ENCODE data around the gene DNAJC17.

DNAJC17 gene

GRCh38 chr15:40830884-40831283 is 23.6 kb upstream of the DNAJC17 start:
- no peak for DNase-seq (ENCODE audit: low read depth, low spot score)

GRCh38 chr15:40829115-40829514 is 21.8 kb upstream of the DNAJC17 start:
- no peak for DNase-seq (ENCODE audit: low read depth, low spot score)

- no peak for DNase-seq (ENCODE audit: low read depth, low spot score)
Observed at GRCh38 chr15:40828447-40829036, 21.3 kb upstream of the DNAJC17 start, which contains the start of gene PPP1R14D. Gene PPP1R14D (minus strand): TSS chr15:40828708. CDS start chr15:40828641, 67 bp downstream.

DNA sequence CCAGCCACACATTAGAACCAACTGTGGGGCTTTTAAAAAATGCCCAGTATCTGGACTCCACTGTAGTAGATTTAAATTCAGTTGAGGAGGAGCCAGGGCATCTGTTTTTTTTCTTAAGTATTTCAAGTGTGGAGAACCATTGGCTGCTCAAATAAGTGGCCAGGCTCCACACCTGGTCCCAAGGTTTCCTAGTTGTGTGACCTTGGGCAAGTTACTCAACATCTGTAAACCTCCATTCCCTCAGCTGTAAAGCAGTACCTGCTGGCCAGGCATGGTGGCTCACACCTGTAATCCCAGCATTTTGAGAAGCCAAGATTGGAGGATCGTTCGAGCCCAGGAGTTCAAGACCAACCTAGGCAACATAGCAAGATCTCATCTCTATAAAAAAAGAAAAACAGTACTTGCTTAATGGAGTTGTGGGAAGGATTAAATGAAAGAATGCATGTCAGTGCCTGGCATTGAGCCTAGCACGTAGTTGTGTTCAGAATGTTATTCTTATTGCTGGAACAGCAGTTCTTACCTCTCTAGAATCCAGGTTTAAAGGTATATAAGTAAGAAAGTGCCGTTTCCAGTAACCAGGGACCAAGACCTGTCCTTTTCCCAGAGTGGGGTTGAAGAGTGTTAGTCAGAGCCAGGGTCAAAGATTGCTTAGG is 19.3 kb upstream of the DNAJC17 start:
- DNase-seq (ENCODE audit: low read depth, low spot score), result no peak

DNA sequence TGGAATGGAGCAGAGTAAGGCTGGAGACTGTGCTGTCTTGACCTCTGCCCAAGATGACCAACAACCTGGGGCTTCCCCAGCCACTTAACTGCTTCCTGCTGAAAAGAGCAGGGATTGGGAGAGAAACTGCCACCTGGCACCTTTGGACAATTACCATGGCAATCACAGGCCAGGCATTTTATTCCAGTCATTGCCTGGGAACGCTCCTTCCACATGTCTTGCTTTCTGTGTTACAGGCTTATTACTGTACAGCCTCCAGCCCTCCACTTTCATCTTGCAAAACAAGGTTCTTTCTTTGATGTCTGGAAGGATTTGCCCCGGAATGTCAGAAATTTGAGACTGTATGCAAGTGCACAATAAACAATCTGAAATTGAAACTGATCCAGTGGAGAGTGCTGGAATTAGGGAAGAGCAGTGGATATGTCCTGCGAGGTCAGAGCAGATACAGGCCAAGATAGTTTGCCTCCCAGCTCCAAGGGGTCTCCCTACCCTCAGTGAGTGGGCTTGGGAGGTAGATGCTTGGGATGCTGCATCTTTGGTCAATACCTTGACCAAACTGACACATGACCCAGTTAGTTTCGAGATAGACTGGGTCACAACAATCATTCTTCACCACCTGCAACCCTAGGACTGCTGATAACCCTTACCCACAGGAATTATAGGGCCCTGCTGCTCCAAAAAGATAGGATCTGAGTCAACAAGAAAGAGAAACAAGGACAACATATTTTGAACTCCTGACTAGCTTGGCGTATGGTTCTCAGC is 18.6 kb upstream of the DNAJC17 start:
- no peak for DNase-seq (ENCODE audit: low read depth, low spot score)

DNA sequence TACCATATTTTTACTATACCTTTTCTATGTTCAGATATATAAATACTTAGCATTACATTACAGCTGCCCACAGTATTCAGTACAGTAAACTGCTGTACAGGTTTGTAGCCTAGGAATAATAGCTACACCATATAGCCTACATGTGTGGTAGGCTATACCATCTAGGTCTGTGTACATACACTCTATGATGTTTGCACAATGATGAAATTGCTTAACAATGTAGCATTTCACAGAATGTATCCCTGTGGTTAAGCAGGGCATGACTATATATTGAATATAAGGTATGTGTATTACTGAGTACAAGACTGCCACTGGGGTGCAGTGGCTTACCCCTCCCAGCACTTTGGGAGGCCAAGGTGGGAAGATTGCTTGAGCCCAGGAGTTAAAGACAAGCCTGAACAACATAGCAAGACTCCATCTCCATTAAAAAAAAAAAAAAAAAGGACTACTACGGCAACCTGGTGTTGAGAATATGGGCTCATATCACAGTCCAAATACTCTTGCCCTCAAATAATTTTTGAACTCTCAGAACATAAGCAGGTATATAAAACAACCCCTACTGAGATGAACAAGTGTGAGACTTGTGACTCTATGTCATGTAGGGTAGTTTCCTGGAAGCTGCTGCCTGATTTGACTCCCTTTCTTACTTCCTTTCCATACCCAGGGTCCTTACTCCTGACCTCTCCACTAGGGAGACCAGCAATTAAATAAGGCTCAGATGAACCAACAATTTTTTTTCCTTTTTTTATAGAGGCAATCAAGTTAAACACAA is 16.5 kb upstream of the DNAJC17 start:
- no peak for DNase-seq (ENCODE audit: low read depth, low spot score)

DNA sequence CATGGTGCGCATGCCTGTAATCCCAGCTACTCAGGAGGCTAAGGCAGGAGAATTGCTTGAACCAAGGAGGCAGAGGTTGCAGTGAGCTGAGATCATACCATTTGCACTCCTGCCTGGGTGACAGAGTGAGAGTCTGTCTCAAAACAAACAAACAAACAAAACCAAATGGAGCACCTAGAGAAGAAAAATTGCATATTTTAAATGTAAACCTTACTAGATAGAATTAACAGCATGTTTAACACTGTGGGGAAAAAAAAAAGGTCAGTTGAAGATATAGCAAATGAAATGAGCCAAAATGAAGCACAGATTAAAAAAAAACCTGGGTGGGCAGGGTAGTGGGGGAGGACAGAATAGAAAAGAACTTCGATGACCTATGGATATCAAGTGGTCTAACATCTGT is 13.9 kb upstream of the DNAJC17 start:
- DNase-seq (ENCODE audit: low read depth, low spot score), result no peak

DNA sequence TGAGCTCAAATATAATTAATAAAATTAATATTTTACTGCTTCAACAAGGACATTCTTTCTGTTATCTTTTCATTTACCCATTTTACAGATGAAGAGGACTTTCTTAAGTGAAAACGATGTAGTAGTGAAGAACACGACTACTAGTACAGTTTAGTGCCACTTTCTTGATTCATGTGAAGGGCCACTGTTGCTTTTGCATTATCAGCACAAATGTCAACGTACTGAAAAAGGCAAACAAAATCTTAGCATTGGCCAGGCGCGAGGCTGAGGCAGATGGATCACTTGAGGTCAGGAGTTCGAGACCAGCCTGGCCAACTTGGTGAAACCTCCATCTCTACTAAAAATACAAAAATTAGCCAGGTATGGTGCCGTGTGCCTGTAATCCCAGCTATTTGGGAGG is 11.8 kb upstream of the DNAJC17 start:
- no peak for DNase-seq (ENCODE audit: low read depth, low spot score)

- DNase-seq (ENCODE audit: low read depth, low spot score), result no peak
Observed at GRCh38 chr15:40815042-40815698, 7.9 kb upstream of the DNAJC17 start.

DNA sequence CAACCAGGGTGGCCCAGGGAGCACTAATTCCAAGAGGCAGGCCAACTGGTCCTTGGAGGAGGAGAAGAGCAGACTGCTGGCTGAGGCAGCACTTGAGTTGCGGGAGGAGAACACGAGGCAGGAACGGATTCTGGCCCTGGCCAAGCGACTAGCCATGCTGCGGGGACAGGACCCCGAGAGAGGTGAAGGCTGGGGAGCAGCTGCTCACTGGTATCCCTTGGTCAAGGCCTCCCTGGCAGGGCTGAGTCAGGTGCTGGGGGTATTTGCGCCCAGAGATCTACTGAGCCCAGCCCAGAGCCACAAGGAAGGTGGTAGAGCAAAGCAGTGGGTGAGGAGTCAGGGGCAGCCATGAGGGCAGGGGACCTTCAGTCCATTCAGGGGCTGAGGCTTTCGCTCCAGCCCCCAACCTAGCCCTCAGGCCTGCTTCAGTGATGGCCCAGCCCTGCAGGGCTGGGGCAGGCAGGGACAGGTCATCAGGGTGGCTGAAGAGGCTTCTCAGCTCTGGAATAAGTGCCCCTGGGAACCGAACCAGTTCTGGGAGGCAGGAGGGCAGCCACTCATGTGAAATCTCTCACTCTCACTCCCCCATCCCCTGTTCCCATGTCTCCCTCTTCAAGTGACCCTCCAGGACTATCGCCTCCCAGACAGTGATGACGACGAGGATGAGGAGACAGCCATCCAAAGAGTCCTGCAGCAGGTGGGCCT is 5.6 kb upstream of the DNAJC17 start:
- no peak for DNase-seq (ENCODE audit: low read depth, low spot score)

GRCh38 chr15:40808861-40809450 is 1.7 kb upstream of the DNAJC17 start:
- no peak for DNase-seq (ENCODE audit: low read depth, low spot score)

GRCh38 chr15:40807888-40808461 is 702 bp upstream of the DNAJC17 start:
- DNase-seq (ENCODE audit: low read depth, low spot score), result no peak

DNA sequence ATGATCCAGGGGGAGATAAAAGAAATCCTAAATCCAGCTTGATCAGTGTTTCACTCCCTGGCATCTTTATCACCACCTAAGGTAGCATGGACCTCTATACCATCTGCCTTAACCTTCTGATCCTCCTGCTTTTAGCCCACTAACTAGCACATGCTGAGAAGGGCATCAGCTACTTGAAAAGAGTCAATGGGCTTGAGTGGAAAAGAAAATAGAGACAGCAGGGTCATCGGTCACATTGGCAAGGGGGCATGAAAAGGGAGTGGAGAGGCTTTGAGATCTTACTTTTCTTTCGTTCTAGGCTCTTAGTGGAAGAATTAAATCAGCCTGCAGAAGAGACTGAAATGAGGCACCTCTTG is 623 bp downstream of the DNAJC17 start:
- no peak for DNase-seq (ENCODE audit: low read depth, low spot score)

GRCh38 chr15:40803688-40804087 is 3.6 kb downstream of the DNAJC17 start:
- no peak for DNase-seq (ENCODE audit: low read depth, low spot score)

GRCh38 chr15:40803076-40803475 is 4.2 kb downstream of the DNAJC17 start:
- DNase-seq (ENCODE audit: low read depth, low spot score), result no peak

DNA sequence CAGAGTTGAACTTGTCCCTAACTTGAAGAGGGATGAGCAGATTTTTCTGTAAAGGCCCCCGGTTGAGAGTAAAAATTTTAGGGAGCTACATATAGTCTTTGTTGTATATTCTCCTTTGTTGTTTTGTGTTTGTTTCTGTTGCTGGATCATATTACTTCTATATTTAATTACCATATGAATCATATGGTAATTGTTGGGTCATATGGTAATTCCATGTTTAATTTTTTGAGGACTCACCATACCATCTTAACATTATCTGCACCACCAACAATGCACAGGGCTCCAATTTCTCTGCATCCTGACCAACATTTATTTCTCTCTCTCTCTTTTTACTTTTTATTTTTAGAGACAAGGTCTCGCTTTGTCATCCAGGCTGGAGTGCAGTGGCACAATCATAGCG is 7.8 kb downstream of the DNAJC17 start:
- DNase-seq (ENCODE audit: low read depth, low spot score), result no peak

DNA sequence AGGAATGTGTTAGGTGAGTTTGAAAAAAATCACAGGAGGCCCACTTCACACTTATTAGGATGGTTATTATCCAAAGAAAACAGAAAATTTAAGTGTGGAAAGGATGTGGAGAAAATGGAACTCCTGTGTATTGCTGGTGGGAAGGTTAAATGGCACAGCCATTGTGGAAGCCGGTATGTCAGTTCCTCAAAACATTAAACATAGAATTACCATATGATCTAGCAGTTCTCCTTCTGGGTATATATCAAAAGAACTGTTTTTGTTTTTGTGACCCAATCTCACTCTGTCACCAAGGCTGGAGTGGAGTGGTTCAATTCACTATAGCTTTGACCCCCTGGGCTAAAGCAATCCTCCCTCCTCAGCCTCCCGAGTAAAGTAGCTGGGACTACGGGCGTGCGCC is 10.8 kb downstream of the DNAJC17 start:
- DNase-seq (ENCODE audit: low read depth, low spot score), result no peak

- no peak for DNase-seq (ENCODE audit: low read depth, low spot score)
Observed at GRCh38 chr15:40796041-40796440, 11.2 kb downstream of the DNAJC17 start.

GRCh38 chr15:40793216-40793989 is 13.9 kb downstream of the DNAJC17 start:
- DNase-seq (ENCODE audit: low read depth, low spot score), result no peak

- no peak for DNase-seq (ENCODE audit: low read depth, low spot score)
Observed at GRCh38 chr15:40792394-40792793, 14.9 kb downstream of the DNAJC17 start.

Measured in iPS DF 19.7 (cell line).